HG03442 (cell line): ENCODE results near the gene C1QTNF6.

Experiments used
- ATAC-seq: cut with Tn5 transposase; IDR thresholded peaks from one replicate; pipeline ENCODE4 v1.9.1; 2021; ENCODE audit warnings: mild to moderate bottlenecking, moderate library complexity; ENCODE audit not compliant: unreplicated experiment

Gene C1QTNF6

DNA sequence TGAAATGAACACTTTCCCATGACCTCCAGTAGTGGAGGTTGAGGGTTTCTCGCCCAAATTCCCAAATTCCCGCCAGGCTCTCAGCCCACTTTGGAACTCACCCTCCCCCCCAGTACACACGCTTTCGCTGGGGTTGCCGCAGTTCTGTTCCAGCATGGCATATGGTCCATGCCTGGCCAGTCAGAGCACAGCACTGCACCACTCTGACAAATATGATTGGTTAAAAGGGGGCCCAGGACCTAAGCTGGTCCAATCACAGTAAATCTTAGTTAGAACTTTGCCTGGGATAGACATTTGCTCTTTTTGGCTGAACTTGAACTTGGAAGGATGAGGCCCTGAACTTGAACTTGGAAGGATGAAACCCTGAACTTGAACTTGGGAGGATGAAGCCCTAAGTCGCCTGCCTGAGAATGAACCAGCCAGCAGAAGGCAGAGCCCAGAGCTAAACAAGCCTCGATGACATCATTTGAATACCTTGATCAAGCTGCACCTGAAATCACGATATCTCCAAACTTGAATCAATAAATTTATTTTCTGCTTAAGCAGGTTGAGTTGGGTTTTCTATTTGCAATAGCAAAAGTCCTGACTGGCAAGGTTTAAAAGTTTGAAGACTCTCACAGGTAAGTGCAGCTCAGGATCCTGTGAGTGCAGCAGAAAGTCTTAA is 36.8 kb upstream of the C1QTNF6 start:
- ATAC-seq, result no peak

GRCh38 chr22:37223965-37224551 is 36.0 kb upstream of the C1QTNF6 start:
- no peak for ATAC-seq

DNA sequence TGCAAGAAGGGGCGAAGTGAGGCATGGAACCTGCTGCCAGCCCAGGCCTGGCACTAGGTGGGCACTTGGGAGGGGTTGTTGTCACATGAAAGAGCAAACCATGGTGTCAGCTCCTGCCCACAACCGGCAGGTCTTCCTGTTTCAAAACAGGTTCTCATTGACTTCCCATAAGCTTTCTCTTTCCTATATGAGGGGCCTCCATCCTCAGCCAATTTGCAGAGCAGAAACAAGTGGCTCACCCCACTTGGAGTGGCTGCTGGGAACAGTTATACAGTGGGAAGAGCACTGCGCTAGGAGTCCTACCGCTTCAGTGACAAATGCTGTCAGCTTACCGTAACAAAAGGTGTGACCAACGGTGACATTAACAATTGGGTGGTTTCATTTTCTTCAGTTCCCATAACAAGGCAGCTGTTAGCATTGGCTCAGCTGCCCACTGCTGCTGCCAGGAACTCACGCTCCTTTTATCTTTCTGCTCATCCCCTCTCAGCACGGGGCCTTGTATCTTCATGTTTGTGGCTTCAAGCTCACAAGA is 34.5 kb upstream of the C1QTNF6 start:
- no peak for ATAC-seq

DNA sequence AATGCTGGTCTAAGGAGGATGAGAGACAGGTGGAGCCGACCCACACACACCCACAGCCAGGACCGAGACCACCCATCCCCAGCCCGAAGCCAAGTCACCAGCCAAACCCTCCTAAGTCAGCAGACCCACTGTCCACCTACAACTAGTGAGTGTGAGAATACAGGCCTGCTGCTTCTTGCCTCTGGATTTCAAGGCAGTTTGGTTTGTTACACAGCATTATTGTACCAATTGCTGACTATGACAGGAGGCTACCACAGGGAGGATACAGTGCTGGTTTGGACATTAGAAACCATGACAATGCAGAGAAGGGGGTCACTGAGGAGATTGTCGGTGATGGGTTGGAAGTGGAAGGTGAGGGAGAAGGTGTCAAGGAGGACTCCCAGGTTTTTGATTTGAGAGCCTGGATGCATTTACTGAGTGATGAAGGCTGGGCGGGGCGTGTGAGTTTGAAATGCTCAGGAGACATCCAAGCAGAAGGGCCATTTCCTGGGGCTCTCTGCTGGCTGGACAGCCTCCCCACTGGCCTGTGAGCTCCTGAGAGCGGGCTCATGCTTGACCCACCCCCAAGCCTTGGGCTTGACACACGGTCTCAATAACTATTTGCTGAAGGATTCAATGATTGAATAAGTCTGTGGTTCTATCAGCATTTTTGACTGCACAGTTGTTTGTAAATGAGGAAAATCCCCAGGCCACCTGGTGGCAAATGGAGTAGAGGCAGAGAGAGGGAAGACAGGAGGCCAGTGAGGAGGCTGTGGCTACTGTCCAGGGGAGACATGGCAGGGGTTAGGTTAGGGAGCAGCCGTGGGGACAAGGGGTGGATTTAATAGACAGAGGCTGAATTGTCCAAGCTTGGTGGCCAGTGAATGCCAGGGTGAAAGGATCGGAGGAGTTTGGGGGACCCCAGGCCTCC is 33.6 kb upstream of the C1QTNF6 start:
- ATAC-seq, result no peak

- ATAC-seq, result no peak
Measured at GRCh38 chr22:37220543-37220981, 32.5 kb upstream of the C1QTNF6 start.

DNA sequence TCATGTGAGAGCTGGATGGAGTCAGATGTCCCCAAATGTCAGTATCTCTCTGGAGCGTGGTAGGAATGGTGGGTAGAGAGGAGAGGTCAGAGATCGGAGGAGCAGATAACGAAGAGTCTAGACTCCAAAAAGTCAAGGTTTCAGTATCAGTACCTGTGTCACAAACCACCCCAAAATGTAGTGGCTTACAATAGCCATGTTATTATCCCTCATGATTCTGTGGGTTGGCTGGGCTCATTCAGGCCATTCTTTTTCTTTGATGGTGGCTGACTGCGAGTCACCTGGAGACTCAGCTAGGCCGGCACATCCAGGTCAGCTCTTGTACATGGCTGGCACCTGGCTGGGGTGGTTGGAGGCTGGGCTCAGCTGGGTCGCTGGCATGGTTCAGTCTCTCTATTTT is 31.5 kb upstream of the C1QTNF6 start:
- ATAC-seq, result no peak

- ATAC-seq, result peak; percentile 76
Measured at GRCh38 chr22:37218771-37219411, 30.8 kb upstream of the C1QTNF6 start.

- peak; percentile 7 for ATAC-seq
Measured at GRCh38 chr22:37218399-37218770, 30.3 kb upstream of the C1QTNF6 start.

- no peak for ATAC-seq
Measured at GRCh38 chr22:37215890-37216289, 27.8 kb upstream of the C1QTNF6 start.

DNA sequence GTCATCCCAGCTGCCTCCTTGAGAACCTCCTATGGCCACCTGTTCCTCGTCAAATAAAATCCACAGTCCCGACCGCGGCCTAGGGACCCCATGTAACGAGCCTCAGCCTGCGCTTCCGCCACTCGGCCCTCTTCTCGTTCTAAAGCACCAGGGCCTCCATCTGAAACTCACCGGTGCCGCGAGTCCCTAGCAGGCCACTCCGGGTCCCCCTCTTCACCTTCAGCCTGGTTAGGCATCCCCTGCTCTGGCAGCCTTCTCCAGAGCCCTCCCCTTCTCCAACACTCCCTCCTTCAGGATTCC is 26.6 kb upstream of the C1QTNF6 start:
- ATAC-seq, result no peak

DNA sequence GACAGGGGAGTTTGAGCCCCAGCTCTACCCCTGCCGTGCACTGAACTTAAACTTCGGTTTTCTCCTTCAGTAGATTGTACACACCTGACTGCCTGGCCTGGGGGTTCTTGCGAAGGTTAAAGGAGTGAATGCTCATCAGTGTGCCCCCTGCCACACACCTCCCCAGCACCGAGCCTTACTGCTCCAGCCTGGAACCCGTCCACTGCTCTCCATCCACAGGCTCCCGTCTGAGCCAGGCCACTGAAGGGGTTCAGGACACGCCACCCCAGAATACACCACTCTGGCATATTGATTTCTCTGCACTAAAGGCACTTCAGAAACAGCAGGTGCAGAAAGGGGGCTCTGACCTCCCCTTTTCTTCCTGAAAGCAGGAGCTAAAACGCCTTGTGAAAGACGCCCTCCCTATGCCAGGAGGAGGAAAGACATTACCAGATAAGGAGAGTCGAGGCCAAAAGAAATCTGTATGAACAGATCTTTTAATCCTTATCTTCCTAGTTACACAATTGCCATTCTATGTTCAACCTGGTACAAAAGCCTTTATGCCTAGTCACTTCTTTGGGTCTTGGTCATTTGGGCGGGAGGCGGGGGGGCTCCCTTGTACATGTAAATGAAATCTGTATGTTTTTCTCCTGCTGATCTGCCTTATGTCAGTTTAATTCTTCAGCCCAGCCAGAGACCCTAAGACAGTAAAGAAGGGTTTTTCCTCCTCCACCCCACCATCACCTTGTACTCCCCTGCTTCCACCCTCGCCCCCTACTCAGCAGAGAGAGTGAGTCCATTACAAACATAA is 26.1 kb upstream of the C1QTNF6 start:
- ATAC-seq, result no peak

GRCh38 chr22:37213218-37213855 is 25.3 kb upstream of the C1QTNF6 start:
- ATAC-seq, result no peak

DNA sequence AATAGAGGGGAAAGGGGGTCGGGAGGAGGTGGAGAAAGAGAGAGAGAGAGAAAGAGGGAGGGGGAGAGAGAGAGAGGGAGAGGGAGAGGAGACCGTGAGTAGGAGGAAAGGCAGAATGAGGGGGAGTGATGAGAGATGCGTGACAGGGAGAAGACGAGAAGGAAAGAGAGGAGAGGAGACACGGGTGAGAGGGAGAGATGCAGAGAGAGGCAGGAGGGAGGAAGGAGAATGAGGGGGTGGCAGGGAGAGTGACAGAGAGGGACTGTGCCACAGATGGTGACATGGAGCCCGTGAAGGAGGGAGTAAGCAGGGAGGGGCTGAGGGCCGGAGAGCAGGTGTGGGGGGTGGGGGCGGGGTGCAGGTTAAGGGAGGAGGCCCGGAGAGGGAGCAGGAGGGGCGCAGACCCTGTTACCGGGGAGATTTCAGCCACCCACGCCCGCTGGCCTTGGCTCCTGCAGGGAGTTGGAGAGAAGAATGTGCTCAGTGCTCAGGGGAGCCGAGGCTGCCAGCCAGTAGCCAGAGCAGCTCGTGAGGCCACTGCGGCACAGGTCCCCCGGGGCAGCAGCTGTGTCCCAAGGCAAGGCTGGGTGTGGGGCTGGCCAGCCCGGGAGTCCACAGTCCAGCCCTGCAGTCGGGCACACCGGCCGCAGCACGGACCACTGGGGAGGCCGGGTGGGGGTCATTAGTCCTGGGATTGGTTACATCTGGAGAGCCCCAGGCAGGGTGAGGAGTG is 24.3 kb upstream of the C1QTNF6 start, which contains the start of gene SSTR3:
TSS of gene SSTR3 (minus strand) at position 304 of the 733 bp plus-strand sequence. CDS start 4,674 bp downstream, outside the sequence.
- ATAC-seq, result no peak

- no peak for ATAC-seq
Measured at GRCh38 chr22:37211866-37212173, 23.8 kb upstream of the C1QTNF6 start.

DNA sequence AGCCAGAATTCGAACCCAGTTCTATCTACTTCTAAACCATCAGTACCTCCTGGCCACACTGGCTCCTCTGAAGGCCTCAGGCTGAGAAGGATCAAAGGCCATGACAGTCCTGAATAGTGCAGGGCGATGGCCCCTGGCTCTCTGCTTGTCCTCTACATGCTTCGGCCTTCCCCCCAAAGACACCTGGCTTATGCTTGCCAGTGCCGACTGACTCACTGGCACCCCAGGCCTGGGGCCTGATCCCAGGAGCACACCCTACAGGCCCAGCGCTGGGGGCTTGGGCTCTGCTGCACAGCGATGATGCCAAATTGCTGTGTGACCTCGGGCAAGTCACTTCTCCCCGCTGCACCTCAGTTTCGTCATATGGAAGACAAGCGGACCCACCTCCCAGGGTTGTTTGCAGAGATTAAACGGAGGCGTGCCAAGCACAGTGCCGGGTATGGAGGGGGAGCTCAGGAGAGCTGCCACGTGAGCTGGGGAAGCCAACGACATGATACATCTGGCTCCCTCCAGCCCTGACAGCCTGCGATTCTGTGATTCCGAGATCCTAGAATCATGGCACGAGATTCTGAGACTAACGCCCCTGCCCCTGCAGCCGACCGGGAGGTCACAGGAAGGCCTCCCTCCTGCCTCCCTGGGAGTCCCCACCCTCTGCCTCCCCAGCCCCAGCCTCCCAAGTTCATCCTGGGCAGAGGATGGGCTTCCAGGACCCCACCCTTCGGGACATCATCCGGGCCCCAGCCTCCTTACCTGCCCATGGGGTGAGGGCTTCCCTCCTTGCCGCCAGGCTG is 23.2 kb upstream of the C1QTNF6 start:
- no peak for ATAC-seq

- ATAC-seq, result no peak
Measured at GRCh38 chr22:37210041-37210803, 22.2 kb upstream of the C1QTNF6 start.

GRCh38 chr22:37209140-37209845 is 21.2 kb upstream of the C1QTNF6 start:
- ATAC-seq, result no peak
